HCT116 (cell line): ENCODE results near the gene PCDH9. TPM values are rescaled to one million over a fixed set of nuclear protein-coding genes. Genes with fewer than 3 reads are reported as not detected.

Experiments used
- ATAC-seq: fragments of 200-7000 bp; cut with Tn5 transposase; 2 replicates; pipeline ENCODE4 v1.9.1; 2020; ENCODE audit warnings: mild to moderate bottlenecking, moderate library complexity
- BruUV-seq: library from RNA; stranded (reverse); fragments of 400-500 nt; replicated peaks from 2 replicates; lab custom pipeline; 2021; lab: Mats Ljungman, UMichigan
- CTCF ChIA-PET: fragments of 300-600 bp; sonication (Branson Sonifier 250); formaldehyde crosslinking; loops from one replicate; lab custom pipeline; 2021; ENCODE audit warnings: antibody characterized with exemption; lab: Charles Lee
- POLR2A ChIA-PET: fragments of 300-600, 350-600 bp; sonication (Branson Sonifier 250); formaldehyde crosslinking; loops from one replicate; lab custom pipeline; 2021; ENCODE audit warnings: antibody characterized with exemption; lab: Charles Lee
- RAD21 ChIA-PET, 2 experiments: fragments of 300-600 bp; sonication (Branson Sonifier 250); formaldehyde crosslinking; loops; one replicate each; lab custom pipeline; 2023; ENCODE audit warnings: low total read pairs in 2 of 2; ENCODE audit not compliant: uncharacterized antibody in 2 of 2, unreplicated experiment in 2 of 2, low non-redundant PET in 1 of 2; lab: Charles Lee
- DNase-seq: peaks from one replicate; pipeline ENCODE4 v3.0.0-alpha.2; 2010; ENCODE audit warnings: low read depth, low spot score
- H2AFZ ChIP-seq: fragments of 200-600 bp; shearing (Covaris generic), sonication (generic); 2 replicates; pipeline ENCODE4 v1.6.1; 2017; ENCODE audit warnings: low read depth, mixed run types, mixed read lengths, antibody characterized with exemption, low read length; ENCODE audit not compliant: poor library complexity, severe bottlenecking
- H3K27ac ChIP-seq: 2 replicates; pipeline ENCODE4 v1.5.1; 2012; ENCODE audit warnings: low read depth, low read length
- H3K27me3 ChIP-seq: fragments of 200-600 bp; sonication (generic); 2 replicates; pipeline ENCODE4 v1.6.1; 2016; ENCODE audit warnings: mixed run types, low read length, mixed read lengths; ENCODE audit not compliant: insufficient read depth
- H3K36me3 ChIP-seq, 2 experiments: fragments of 200-500 bp in 1 of 2; fragments of 200-600 bp in 1 of 2; sonication (Bioruptor generic) in 1 of 2; sonication (generic) in 1 of 2; 2 replicates each; pipeline versions ENCODE4 v1.5.1 to v1.6.1; 2014 to 2016; ENCODE audit warnings: low read length in 2 of 2, inconsistent platforms in 1 of 2, mixed read lengths in 1 of 2, mixed run types in 1 of 2; ENCODE audit not compliant: insufficient read depth in 2 of 2, control insufficient read depth in 1 of 2
- H3K4me1 ChIP-seq, 2 experiments: fragments of 200-600 bp in 1 of 2; sonication (generic) in 1 of 2; 2 replicates each; pipeline versions ENCODE4 v1.5.1 to v1.6.1; 2012 to 2017; ENCODE audit warnings: low read length in 2 of 2, inconsistent platforms in 1 of 2, mild to moderate bottlenecking in 1 of 2, mixed read lengths in 1 of 2, mixed run types in 1 of 2, moderate library complexity in 1 of 2; ENCODE audit not compliant: insufficient read depth in 2 of 2, control insufficient read depth in 1 of 2
- H3K4me2 ChIP-seq: fragments of 200-600 bp; sonication (generic); 2 replicates; pipeline ENCODE4 v1.6.1; 2017; ENCODE audit warnings: mixed run types, low read length, mixed read lengths
- H3K4me3 ChIP-seq, 2 experiments: fragments of 200-600 bp in 1 of 2; sonication (generic) in 1 of 2; replicated peaks in 1 of 2; 2 replicates each; pipeline ENCODE4 v1.5.1; 2011 to 2016; ENCODE audit warnings: low read length in 2 of 2, control low read depth in 1 of 2, low read depth in 1 of 2, mild to moderate bottlenecking in 1 of 2, mixed read lengths in 1 of 2, mixed run types in 1 of 2
- H3K79me2 ChIP-seq: fragments of 200-600 bp; sonication (generic); 2 replicates; pipeline ENCODE4 v1.6.1; 2017; ENCODE audit warnings: mild to moderate bottlenecking, mixed run types, low read length, moderate library complexity, mixed read lengths; ENCODE audit not compliant: insufficient read depth
- H3K9ac ChIP-seq: fragments of 200-600 bp; sonication (generic); 2 replicates; pipeline ENCODE4 v1.6.1; 2016; ENCODE audit warnings: low read length, mixed read lengths
- H3K9me2 ChIP-seq: fragments of 200-600 bp; sonication (generic), shearing (Covaris generic); 2 replicates; pipeline ENCODE4 v1.6.1; 2017; ENCODE audit warnings: mixed run types, mild to moderate bottlenecking, moderate library complexity; ENCODE audit not compliant: insufficient read depth
- H3K9me3 ChIP-seq, 2 experiments: fragments of 200-500 bp in 1 of 2; fragments of 200-600 bp in 1 of 2; sonication (Bioruptor generic) in 1 of 2; sonication (generic) in 1 of 2; 2 replicates each; pipeline ENCODE4 v1.6.1; 2014 to 2017; ENCODE audit warnings: low read length in 2 of 2, mixed read lengths in 2 of 2, inconsistent platforms in 1 of 2, low read depth in 1 of 2, mild to moderate bottlenecking in 1 of 2, mixed run types in 1 of 2, moderate library complexity in 1 of 2; ENCODE audit not compliant: control insufficient read depth in 1 of 2, insufficient read depth in 1 of 2
- H4K20me1 ChIP-seq: fragments of 200-600 bp; sonication (generic), shearing (Covaris generic); 2 replicates; pipeline ENCODE4 v1.6.1; 2017; ENCODE audit warnings: mixed run types, mild to moderate bottlenecking, moderate library complexity; ENCODE audit not compliant: insufficient read depth
- ATF3 ChIP-seq: IDR thresholded peaks from 2 replicates; pipeline ENCODE4 v1.6.1; 2012
- CBX3 ChIP-seq: IDR thresholded peaks from 2 replicates; pipeline ENCODE4 v1.6.1; 2012; ENCODE audit warnings: low read depth
- CEBPB ChIP-seq: IDR thresholded peaks from 2 replicates; pipeline ENCODE4 v1.6.1; 2012; ENCODE audit warnings: low read depth
- EGR1 ChIP-seq: IDR thresholded peaks from 2 replicates; pipeline ENCODE4 v1.6.1; 2012; ENCODE audit warnings: low read depth
- ELF1 ChIP-seq: IDR thresholded peaks from 2 replicates; pipeline ENCODE4 v1.6.1; 2012; ENCODE audit warnings: low read depth, borderline replicate concordance
- EZH2 ChIP-seq: fragments of 200-600 bp; sonication (generic); IDR thresholded peaks from 2 replicates; pipeline ENCODE4 v1.6.1; 2017; ENCODE audit warnings: antibody characterized with exemption, mixed run types
- EZH2phosphoT487 ChIP-seq: fragments of 200-600 bp; IDR thresholded peaks from 2 replicates; pipeline ENCODE4 v1.6.1; 2018; ENCODE audit warnings: antibody characterized with exemption, borderline replicate concordance
- FOSL1 ChIP-seq: IDR thresholded peaks from 2 replicates; pipeline ENCODE4 v1.6.1; 2012; ENCODE audit warnings: low read depth
- JUND ChIP-seq: IDR thresholded peaks from 2 replicates; pipeline ENCODE4 v1.6.1; 2012
- POLR2A ChIP-seq: IDR thresholded peaks from 2 replicates; pipeline ENCODE4 v1.7.0; 2011; ENCODE audit warnings: borderline replicate concordance; ENCODE audit not compliant: insufficient read depth, insufficient read length; ENCODE audit errors: extremely low read depth
- RAD21 ChIP-seq: IDR thresholded peaks from 2 replicates; pipeline ENCODE4 v1.6.1; 2012; ENCODE audit warnings: low read depth, mild to moderate bottlenecking
- TCF7L2 ChIP-seq: IDR thresholded peaks from 2 replicates; pipeline ENCODE4 v1.7.0; 2011; ENCODE audit warnings: borderline replicate concordance, inconsistent platforms; ENCODE audit not compliant: insufficient read depth, insufficient read length; ENCODE audit errors: extremely low read depth
- YY1 ChIP-seq: IDR thresholded peaks from 2 replicates; pipeline ENCODE4 v1.6.1; 2011; ENCODE audit warnings: low read length, low read depth, moderate library complexity, mild to moderate bottlenecking; ENCODE audit not compliant: insufficient replicate concordance; ENCODE audit errors: extremely low read depth
- ZBTB33 ChIP-seq: IDR thresholded peaks from 2 replicates; pipeline ENCODE4 v1.6.1; 2011; ENCODE audit warnings: mild to moderate bottlenecking, low read length, moderate library complexity; ENCODE audit not compliant: insufficient replicate concordance; ENCODE audit errors: extremely low read depth
- ZNF274 ChIP-seq: fragments of 200-500 bp; sonication (Bioruptor generic); IDR thresholded peaks from 2 replicates; pipeline ENCODE4 v1.6.1; 2014; ENCODE audit warnings: mild to moderate bottlenecking, low read depth, low read length, inconsistent platforms
- intact Hi-C: fragments of 100-400 bp; cut with micrococcal nuclease; formaldehyde crosslinking; loops from 2 replicates; pipeline ENCODE4 v1.10.0; 2022
- total RNA-seq: library from RNA; stranded (reverse); gene quantifications from one replicate; pipeline ENCODE4 v1.2.1, GENCODE V29; 2021; ENCODE audit not compliant: unreplicated experiment
- TF ChIP-seq, protein P1 (sequence below), 3 experiments: fragments of 200-600 bp in 1 of 3; sonication (generic) in 1 of 3; IDR thresholded peaks in 2 of 3; conservative IDR thresholded peaks in 1 of 3; 2 replicates each; pipeline ENCODE4 v1.5.1; 2012 to 2017; ENCODE audit warnings: low read depth in 2 of 3, low read length in 2 of 3, antibody characterized with exemption in 1 of 3, borderline replicate concordance in 1 of 3, control low read depth in 1 of 3, mild to moderate bottlenecking in 1 of 3, mixed read lengths in 1 of 3, mixed run types in 1 of 3, moderate library complexity in 1 of 3; ENCODE audit not compliant: insufficient read depth in 1 of 3
- TF ChIP-seq, protein P2 (sequence below): IDR thresholded peaks from 2 replicates; pipeline ENCODE4 v1.6.1; 2012; ENCODE audit warnings: low read depth

Gene PCDH9
- total RNA-seq, 1 experiment from 2014 or later, result 0.02 TPM

DNA sequence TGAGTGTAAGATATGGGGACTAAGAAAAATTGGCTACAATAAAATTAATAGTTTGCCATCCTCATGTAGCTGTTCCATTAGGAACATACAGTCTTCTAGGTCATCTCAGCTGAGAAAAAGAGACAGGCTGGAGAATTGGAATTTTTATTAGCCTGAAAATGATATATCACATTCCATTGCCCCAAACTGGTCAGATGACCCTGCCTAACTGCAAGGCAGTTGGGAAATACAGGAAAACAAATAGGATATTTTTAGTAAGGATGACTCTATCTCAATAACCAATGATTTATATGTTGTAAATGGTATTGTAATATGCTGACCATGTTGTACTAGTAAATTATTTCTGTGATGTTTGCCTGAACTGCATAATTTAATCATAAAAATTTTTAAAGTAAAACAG is 673.8 kb downstream of the PCDH9 start:
- no peak overlapping the region for H3K9ac ChIP-seq
- no peak overlapping the region for H3K27ac ChIP-seq
- intact Hi-C loops, result no loop called here
- no peak overlapping the region for H2AFZ ChIP-seq
- ChIA-PET CTCF (interaction anchor here (0.9 kb wide), 1 partner anchor 12 kb away, joined by 4 read pairs; no protein-coding TSS in a partner anchor), RAD21 (no interaction called here), POLR2A (no interaction called here)
- TF ChIP-seq, protein P1, sequence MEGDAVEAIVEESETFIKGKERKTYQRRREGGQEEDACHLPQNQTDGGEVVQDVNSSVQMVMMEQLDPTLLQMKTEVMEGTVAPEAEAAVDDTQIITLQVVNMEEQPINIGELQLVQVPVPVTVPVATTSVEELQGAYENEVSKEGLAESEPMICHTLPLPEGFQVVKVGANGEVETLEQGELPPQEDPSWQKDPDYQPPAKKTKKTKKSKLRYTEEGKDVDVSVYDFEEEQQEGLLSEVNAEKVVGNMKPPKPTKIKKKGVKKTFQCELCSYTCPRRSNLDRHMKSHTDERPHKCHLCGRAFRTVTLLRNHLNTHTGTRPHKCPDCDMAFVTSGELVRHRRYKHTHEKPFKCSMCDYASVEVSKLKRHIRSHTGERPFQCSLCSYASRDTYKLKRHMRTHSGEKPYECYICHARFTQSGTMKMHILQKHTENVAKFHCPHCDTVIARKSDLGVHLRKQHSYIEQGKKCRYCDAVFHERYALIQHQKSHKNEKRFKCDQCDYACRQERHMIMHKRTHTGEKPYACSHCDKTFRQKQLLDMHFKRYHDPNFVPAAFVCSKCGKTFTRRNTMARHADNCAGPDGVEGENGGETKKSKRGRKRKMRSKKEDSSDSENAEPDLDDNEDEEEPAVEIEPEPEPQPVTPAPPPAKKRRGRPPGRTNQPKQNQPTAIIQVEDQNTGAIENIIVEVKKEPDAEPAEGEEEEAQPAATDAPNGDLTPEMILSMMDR (IDR thresholded peaks at IDR 0.05 in 2 of 3, conservative IDR thresholded peaks at IDR 0.05 in 1 of 3; ENCODE audit: borderline replicate concordance in 1 of 3, insufficient read depth in 1 of 3, low read depth in 2 of 3, low read length in 2 of 3), result no peak
- TF ChIP-seq TCF7L2, result no peak
- no peak for TF ChIP-seq JUND
- no peak for TF ChIP-seq ATF3
- TF ChIP-seq ZBTB33, result no peak
- TF ChIP-seq EZH2, result no peak
- TF ChIP-seq CBX3, result no peak
- no peak for TF ChIP-seq EZH2phosphoT487
- no peak for TF ChIP-seq CEBPB
- TF ChIP-seq EGR1, result no peak
- TF ChIP-seq RAD21, result no peak
- no peak for TF ChIP-seq ZNF274
- no peak for TF ChIP-seq ELF1
- TF ChIP-seq POLR2A, result no peak
- TF ChIP-seq, protein P2, sequence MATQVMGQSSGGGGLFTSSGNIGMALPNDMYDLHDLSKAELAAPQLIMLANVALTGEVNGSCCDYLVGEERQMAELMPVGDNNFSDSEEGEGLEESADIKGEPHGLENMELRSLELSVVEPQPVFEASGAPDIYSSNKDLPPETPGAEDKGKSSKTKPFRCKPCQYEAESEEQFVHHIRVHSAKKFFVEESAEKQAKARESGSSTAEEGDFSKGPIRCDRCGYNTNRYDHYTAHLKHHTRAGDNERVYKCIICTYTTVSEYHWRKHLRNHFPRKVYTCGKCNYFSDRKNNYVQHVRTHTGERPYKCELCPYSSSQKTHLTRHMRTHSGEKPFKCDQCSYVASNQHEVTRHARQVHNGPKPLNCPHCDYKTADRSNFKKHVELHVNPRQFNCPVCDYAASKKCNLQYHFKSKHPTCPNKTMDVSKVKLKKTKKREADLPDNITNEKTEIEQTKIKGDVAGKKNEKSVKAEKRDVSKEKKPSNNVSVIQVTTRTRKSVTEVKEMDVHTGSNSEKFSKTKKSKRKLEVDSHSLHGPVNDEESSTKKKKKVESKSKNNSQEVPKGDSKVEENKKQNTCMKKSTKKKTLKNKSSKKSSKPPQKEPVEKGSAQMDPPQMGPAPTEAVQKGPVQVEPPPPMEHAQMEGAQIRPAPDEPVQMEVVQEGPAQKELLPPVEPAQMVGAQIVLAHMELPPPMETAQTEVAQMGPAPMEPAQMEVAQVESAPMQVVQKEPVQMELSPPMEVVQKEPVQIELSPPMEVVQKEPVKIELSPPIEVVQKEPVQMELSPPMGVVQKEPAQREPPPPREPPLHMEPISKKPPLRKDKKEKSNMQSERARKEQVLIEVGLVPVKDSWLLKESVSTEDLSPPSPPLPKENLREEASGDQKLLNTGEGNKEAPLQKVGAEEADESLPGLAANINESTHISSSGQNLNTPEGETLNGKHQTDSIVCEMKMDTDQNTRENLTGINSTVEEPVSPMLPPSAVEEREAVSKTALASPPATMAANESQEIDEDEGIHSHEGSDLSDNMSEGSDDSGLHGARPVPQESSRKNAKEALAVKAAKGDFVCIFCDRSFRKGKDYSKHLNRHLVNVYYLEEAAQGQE, result no peak
- no peak for TF ChIP-seq FOSL1
- no peak for TF ChIP-seq YY1
- DNase-seq (no peak), ATAC-seq (no peak)
- no peaks in the 10 kb centered on the region for H3K79me2 ChIP-seq
- no peak overlapping the region for H3K4me3 ChIP-seq
- H3K9me2 ChIP-seq, result no peaks in the 10 kb centered on the region
- H4K20me1 ChIP-seq, result no peaks in the 10 kb centered on the region
- no peaks in the 10 kb centered on the region for H3K27me3 ChIP-seq
- no peak overlapping the region for H3K4me2 ChIP-seq
- no peaks in the 10 kb centered on the region for H3K4me1 ChIP-seq
- no TSS peak for BruUV-seq
- no peaks in the 10 kb centered on the region for H3K36me3 ChIP-seq
- H3K9me3 ChIP-seq, result no peaks in the 10 kb centered on the region
